ENCODE results near the gene IL18BP. TPM values are rescaled to one million over a fixed set of nuclear protein-coding genes. Genes with fewer than 3 reads are reported as not detected.

Gene IL18BP
- total RNA-seq, 1 experiment from 2014 or later = 18.2 TPM

DNA sequence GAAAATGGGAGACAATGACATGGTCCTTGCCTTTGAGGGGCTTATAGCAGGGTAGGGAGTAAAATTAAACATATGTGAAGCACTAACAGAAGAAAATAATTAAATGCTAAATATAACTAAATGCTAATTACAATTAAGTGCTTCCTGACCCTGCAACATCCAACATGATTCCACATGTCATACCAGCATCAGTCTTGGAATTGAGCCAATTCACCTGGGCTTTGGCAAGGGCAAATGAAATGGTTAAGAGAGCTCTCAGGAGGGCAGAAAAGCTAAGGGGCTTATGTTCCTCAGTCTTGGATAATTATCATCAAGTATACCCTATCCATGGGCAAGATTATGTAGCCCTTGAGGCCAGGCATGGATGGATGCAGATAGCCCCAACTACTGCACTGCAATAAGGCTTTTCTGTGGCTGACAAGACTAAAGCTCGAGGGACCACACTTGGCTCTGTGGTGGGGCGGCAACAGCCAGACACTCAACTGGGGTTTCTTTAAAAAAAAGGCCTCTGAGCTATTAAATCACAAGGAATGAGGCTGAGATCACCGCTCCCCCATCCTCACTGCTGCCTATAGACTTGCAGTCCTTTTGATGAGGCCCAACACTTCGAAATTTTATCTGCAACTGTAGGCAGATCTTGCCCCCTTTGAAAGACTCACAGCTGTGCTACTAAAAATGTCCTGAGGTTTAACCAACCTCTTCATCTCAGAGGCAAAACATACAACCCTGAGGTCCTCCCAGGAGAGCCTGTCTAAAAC is 39.0 kb downstream of the IL18BP start:
- POLR2A ChIA-PET = interaction anchor here (0.5 kb wide), 2 partner anchors 12 to 44 kb away, joined by 3 to 4 read pairs; no protein-coding TSS in a partner anchor
- TF ChIP-seq, protein P1, sequence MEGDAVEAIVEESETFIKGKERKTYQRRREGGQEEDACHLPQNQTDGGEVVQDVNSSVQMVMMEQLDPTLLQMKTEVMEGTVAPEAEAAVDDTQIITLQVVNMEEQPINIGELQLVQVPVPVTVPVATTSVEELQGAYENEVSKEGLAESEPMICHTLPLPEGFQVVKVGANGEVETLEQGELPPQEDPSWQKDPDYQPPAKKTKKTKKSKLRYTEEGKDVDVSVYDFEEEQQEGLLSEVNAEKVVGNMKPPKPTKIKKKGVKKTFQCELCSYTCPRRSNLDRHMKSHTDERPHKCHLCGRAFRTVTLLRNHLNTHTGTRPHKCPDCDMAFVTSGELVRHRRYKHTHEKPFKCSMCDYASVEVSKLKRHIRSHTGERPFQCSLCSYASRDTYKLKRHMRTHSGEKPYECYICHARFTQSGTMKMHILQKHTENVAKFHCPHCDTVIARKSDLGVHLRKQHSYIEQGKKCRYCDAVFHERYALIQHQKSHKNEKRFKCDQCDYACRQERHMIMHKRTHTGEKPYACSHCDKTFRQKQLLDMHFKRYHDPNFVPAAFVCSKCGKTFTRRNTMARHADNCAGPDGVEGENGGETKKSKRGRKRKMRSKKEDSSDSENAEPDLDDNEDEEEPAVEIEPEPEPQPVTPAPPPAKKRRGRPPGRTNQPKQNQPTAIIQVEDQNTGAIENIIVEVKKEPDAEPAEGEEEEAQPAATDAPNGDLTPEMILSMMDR (IDR thresholded peaks at IDR 0.05) = no peak
- ATAC-seq = no peak

DNA sequence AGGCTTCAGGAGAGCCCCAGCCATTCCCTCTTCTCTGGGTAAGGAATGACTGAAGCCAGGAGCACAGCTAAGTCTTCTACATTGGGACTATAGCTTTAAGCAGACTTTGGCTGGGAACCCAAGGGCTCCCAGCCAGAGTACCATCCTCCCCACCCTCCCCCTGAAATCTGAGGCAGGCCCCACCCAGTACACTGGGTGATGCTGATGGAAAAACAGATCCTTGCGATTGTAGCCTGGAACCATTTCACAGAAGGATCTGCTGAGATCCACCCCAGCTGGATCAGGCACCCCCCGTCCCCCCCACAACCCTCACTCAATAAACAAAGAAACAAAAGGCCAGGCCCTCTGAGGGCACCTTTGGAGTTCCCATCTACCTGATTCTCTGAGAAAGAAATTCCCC is 39.8 kb downstream of the IL18BP start:
- H3K9me3 ChIP-seq (ENCODE audit: control insufficient read depth, insufficient read depth, low read depth, low read length) = no peaks in the 10 kb centered on the region
- no peaks in the 10 kb centered on the region for H3K27me3 ChIP-seq (ENCODE audit: control insufficient read depth, insufficient read depth, low read length)
- intact Hi-C loops (cut with micrococcal nuclease; ENCODE audit: unreplicated experiment) = no loop called here
- TF ChIP-seq, protein P1 (IDR thresholded peaks at IDR 0.05) = no peak
- TF ChIP-seq TCF7L2 (IDR thresholded peaks at IDR 0.05; ENCODE audit: low read depth, low read length) (no peak), SIN3A (IDR thresholded peaks at IDR 0.05; ENCODE audit: borderline replicate concordance, insufficient read depth, low read depth, low read length) (no peak), POLR2AphosphoS5 (IDR thresholded peaks at IDR 0.05; ENCODE audit: low read depth, low read length) (no peak)
- TF ChIP-seq, protein P2, sequence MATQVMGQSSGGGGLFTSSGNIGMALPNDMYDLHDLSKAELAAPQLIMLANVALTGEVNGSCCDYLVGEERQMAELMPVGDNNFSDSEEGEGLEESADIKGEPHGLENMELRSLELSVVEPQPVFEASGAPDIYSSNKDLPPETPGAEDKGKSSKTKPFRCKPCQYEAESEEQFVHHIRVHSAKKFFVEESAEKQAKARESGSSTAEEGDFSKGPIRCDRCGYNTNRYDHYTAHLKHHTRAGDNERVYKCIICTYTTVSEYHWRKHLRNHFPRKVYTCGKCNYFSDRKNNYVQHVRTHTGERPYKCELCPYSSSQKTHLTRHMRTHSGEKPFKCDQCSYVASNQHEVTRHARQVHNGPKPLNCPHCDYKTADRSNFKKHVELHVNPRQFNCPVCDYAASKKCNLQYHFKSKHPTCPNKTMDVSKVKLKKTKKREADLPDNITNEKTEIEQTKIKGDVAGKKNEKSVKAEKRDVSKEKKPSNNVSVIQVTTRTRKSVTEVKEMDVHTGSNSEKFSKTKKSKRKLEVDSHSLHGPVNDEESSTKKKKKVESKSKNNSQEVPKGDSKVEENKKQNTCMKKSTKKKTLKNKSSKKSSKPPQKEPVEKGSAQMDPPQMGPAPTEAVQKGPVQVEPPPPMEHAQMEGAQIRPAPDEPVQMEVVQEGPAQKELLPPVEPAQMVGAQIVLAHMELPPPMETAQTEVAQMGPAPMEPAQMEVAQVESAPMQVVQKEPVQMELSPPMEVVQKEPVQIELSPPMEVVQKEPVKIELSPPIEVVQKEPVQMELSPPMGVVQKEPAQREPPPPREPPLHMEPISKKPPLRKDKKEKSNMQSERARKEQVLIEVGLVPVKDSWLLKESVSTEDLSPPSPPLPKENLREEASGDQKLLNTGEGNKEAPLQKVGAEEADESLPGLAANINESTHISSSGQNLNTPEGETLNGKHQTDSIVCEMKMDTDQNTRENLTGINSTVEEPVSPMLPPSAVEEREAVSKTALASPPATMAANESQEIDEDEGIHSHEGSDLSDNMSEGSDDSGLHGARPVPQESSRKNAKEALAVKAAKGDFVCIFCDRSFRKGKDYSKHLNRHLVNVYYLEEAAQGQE (IDR thresholded peaks at IDR 0.05; ENCODE audit: insufficient read depth in 1 of 2, low read depth in 2 of 2, low read length in 1 of 2) = no peak
- no TSS peak for BruUV-seq (replicated peaks)
- POLR2A ChIA-PET = interaction anchor here (0.5 to 1.5 kb wide), 4 partner anchors 10 to 337 kb away, joined by 3 to 8 read pairs (median 5); no protein-coding TSS in a partner anchor
- H3K4me3 ChIP-seq (ENCODE audit: low read depth in 2 of 2, low read length in 2 of 2) = peak overlapping the region; percentile 59 to 72; a peak in 1 of 4 replicates
- H3K27ac ChIP-seq (ENCODE audit: low read length) = peak overlapping the region; percentile 10; the same call in 1 of the 2 replicates
- ATAC-seq = no peak
- H3K36me3 ChIP-seq (ENCODE audit: control insufficient read depth, insufficient read depth, low read length) = no peaks in the 10 kb centered on the region; the same call in 1 of the 2 replicates
- in situ Hi-C loops (cut with HindIII; ENCODE audit: low pct_unique_long_range_greater_than_20kb, low sequenced_read_pairs) = no loop called here
- no peak for DNase-seq (ENCODE audit: low read depth, low spot score)
- peaks cover 37% of the 10 kb centered on the region for H3K4me1 ChIP-seq (ENCODE audit: control insufficient read depth, insufficient read depth, low read length)
- CTCF ChIA-PET = interaction anchor here (2.6 kb wide), 1 partner anchor 13 kb away, joined by 8 read pairs; no protein-coding TSS in a partner anchor

More for the DNA sequence above, 39.0 kb downstream of the IL18BP start:
- in situ Hi-C loops (cut with HindIII; ENCODE audit: low pct_unique_long_range_greater_than_20kb, low sequenced_read_pairs) (no loop called here), intact Hi-C loops (cut with micrococcal nuclease; ENCODE audit: unreplicated experiment) (no loop called here)
- Histone ChIP-seq H3K27ac (ENCODE audit: low read length) (no peak overlapping the region), H3K9me3 (ENCODE audit: control insufficient read depth, insufficient read depth, low read depth, low read length) (no peaks in the 10 kb centered on the region), H3K4me3 (ENCODE audit: low read depth in 2 of 2, low read length in 2 of 2) (no peak overlapping the region), H3K36me3 (ENCODE audit: control insufficient read depth, insufficient read depth, low read length) (peaks cover 1% of the 10 kb centered on the region; the same call in 1 of the 2 replicates), H3K4me1 (ENCODE audit: control insufficient read depth, insufficient read depth, low read length) (peaks cover 36% of the 10 kb centered on the region), H3K27me3 (ENCODE audit: control insufficient read depth, insufficient read depth, low read length) (no peaks in the 10 kb centered on the region)
- DNase-seq (ENCODE audit: low read depth, low spot score) = no peak
- BruUV-seq (replicated peaks) = no TSS peak
- CTCF ChIA-PET = interaction anchor here (2.6 kb wide), 1 partner anchor 13 kb away, joined by 8 read pairs; no protein-coding TSS in a partner anchor
